ENCODE data around the gene GFRA1. TPM values are rescaled to one million over a fixed set of nuclear protein-coding genes. Genes with fewer than 3 reads are reported as not detected.

GFRA1 gene
- total RNA-seq, 2 experiments from 2014 or later = not detected

- Histone ChIP-seq H4K20me1 (ENCODE audit: insufficient read depth, low read length) (no peaks in the 10 kb centered on the region), H3K4me2 (ENCODE audit: low read length) (no peak overlapping the region), H3K27ac (ENCODE audit: low read depth, low read length, poor library complexity, severe bottlenecking) (no peak overlapping the region), H3K36me3 (ENCODE audit: insufficient read depth, low read length) (no peaks in the 10 kb centered on the region), H3K9me3 (ENCODE audit: low read length) (no peaks in the 10 kb centered on the region), H3K4me3 (ENCODE audit: low read depth, low read length, poor library complexity, severe bottlenecking) (no peak overlapping the region), H3K9me2 (ENCODE audit: insufficient read depth, low read length) (no peaks in the 10 kb centered on the region), H3K79me2 (ENCODE audit: insufficient read depth, low read depth, low read length) (no peaks in the 10 kb centered on the region), H2AFZ (ENCODE audit: low read length) (no peak overlapping the region), H3K4me1 (ENCODE audit: insufficient read depth, low read length, poor library complexity, severe bottlenecking) (no peaks in the 10 kb centered on the region)
- DNase-seq (ENCODE audit: low spot score) = no peak
- TF ChIP-seq EZH2phosphoT487 (IDR thresholded peaks at IDR 0.05; ENCODE audit: borderline replicate concordance, low read depth, low read length) (no peak), CTCF (conservative IDR thresholded peaks at IDR 0.05; ENCODE audit: low read length) (no peak)
- BruUV-seq (replicated peaks) = no TSS peak
- ChIA-PET CTCF (ENCODE audit: unreplicated experiment) (no interaction called here), POLR2A (no interaction called here)
- intact Hi-C loops (cut with micrococcal nuclease; ENCODE audit: unreplicated experiment) = no loop called here
These were observed 10.3 kb downstream of the GFRA1 start for GRCh38 chr10:116262678-116263077.

- Histone ChIP-seq H3K4me1 (ENCODE audit: insufficient read depth, low read length, poor library complexity, severe bottlenecking) (no peaks in the 10 kb centered on the region), H3K36me3 (ENCODE audit: insufficient read depth, low read length) (no peaks in the 10 kb centered on the region), H3K27ac (ENCODE audit: low read depth, low read length, poor library complexity, severe bottlenecking) (no peak overlapping the region), H3K9me3 (ENCODE audit: low read length) (no peaks in the 10 kb centered on the region), H3K79me2 (ENCODE audit: insufficient read depth, low read depth, low read length) (no peaks in the 10 kb centered on the region), H3K9me2 (ENCODE audit: insufficient read depth, low read length) (no peaks in the 10 kb centered on the region), H3K4me2 (ENCODE audit: low read length) (no peak overlapping the region), H2AFZ (ENCODE audit: low read length) (no peak overlapping the region), H3K4me3 (ENCODE audit: low read depth, low read length, poor library complexity, severe bottlenecking) (no peak overlapping the region), H4K20me1 (ENCODE audit: insufficient read depth, low read length) (no peaks in the 10 kb centered on the region)
- POLR2A ChIA-PET = no interaction called here
- no peak for TF ChIP-seq EZH2phosphoT487 (IDR thresholded peaks at IDR 0.05; ENCODE audit: borderline replicate concordance, low read depth, low read length)
- no peak for TF ChIP-seq CTCF (conservative IDR thresholded peaks at IDR 0.05; ENCODE audit: low read length)
- BruUV-seq (replicated peaks) = no TSS peak
- intact Hi-C loops (cut with micrococcal nuclease; ENCODE audit: unreplicated experiment) = no loop called here
- no peak for DNase-seq (ENCODE audit: low spot score)
- CTCF ChIA-PET (ENCODE audit: unreplicated experiment) = no interaction called here
These were observed 12.4 kb downstream of the GFRA1 start for GRCh38 chr10:116260599-116260998.

GRCh38 chr10:116259638-116260037 lies 13.4 kb downstream of the GFRA1 start:
- TF ChIP-seq CTCF (conservative IDR thresholded peaks at IDR 0.05; ENCODE audit: low read length) = no peak
- no peak for TF ChIP-seq EZH2phosphoT487 (IDR thresholded peaks at IDR 0.05; ENCODE audit: borderline replicate concordance, low read depth, low read length)
- Histone ChIP-seq H2AFZ (ENCODE audit: low read length) (no peak overlapping the region), H3K36me3 (ENCODE audit: insufficient read depth, low read length) (no peaks in the 10 kb centered on the region), H3K79me2 (ENCODE audit: insufficient read depth, low read depth, low read length) (no peaks in the 10 kb centered on the region), H3K27ac (ENCODE audit: low read depth, low read length, poor library complexity, severe bottlenecking) (no peak overlapping the region), H3K4me3 (ENCODE audit: low read depth, low read length, poor library complexity, severe bottlenecking) (no peak overlapping the region), H4K20me1 (ENCODE audit: insufficient read depth, low read length) (no peaks in the 10 kb centered on the region), H3K9me2 (ENCODE audit: insufficient read depth, low read length) (no peaks in the 10 kb centered on the region), H3K9me3 (ENCODE audit: low read length) (no peaks in the 10 kb centered on the region), H3K4me2 (ENCODE audit: low read length) (no peak overlapping the region), H3K4me1 (ENCODE audit: insufficient read depth, low read length, poor library complexity, severe bottlenecking) (no peaks in the 10 kb centered on the region)
- intact Hi-C loops (cut with micrococcal nuclease; ENCODE audit: unreplicated experiment) = no loop called here
- no peak for DNase-seq (ENCODE audit: low spot score)
- no TSS peak for BruUV-seq (replicated peaks)
- ChIA-PET CTCF (ENCODE audit: unreplicated experiment) (no interaction called here), POLR2A (no interaction called here)
